GM23338 (cell line): Measurements from ENCODE around the gene GYS2.
"Not testable (repeated sequence)": the region's sequence is repeated elsewhere in the genome, so short reads cannot be mapped to it uniquely, and the experiment has no call there.

Experiments
- EZH2 ChIP-seq: fragments of 200-600 bp; sonication (generic); IDR thresholded peaks from one replicate; pipeline ENCODE4 v1.8.0; 2017; ENCODE audit warnings: antibody characterized with exemption, mild to moderate bottlenecking, low read depth; ENCODE audit not compliant: unreplicated experiment
- EZH2phosphoT487 ChIP-seq: fragments of 200-600 bp; sonication (generic); IDR thresholded peaks from one replicate; pipeline ENCODE4 v1.8.1; 2018; ENCODE audit warnings: antibody characterized with exemption; ENCODE audit not compliant: unreplicated experiment
- POLR2AphosphoS5 ChIP-seq: IDR thresholded peaks from 2 replicates; pipeline ENCODE4 v1.6.1; 2016; ENCODE audit warnings: antibody characterized with exemption, low read depth
- TF ChIP-seq, protein P1 (sequence below), 2 experiments: fragments of 200-600 bp in 1 of 2; sonication (generic) in 1 of 2; conservative IDR thresholded peaks; 2 replicates each; pipeline versions ENCODE4 v1.5.1 to v1.6.1; 2016 to 2017; ENCODE audit warnings: antibody characterized with exemption in 2 of 2, low read depth in 2 of 2, mild to moderate bottlenecking in 2 of 2, moderate library complexity in 1 of 2

DNA sequence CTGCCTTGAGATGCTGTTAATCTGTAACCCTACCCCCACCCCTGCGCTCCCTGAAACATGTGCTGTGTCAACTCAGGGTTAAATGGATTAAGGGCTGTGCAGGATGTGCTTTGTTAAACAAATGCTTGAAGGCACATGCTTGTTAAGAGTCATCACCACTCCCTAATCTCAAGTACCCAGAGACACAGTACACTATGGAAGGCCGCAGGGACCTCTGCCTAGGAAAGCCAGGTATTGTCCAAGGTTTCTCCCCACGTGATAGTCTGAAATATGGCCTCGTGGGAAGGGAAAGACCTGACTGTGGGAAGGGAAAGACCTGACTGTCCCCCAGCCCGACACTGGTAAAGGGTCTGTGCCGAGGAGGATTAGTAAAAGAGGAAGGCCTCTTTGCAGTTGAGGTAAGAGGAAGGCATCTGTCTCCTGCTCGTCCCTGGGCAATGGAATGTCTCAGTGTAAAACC is 40.4 kb upstream of the GYS2 start:
- TF ChIP-seq EZH2, EZH2phosphoT487, POLR2AphosphoS5: not testable (repeated sequence)
- TF ChIP-seq, protein P1, sequence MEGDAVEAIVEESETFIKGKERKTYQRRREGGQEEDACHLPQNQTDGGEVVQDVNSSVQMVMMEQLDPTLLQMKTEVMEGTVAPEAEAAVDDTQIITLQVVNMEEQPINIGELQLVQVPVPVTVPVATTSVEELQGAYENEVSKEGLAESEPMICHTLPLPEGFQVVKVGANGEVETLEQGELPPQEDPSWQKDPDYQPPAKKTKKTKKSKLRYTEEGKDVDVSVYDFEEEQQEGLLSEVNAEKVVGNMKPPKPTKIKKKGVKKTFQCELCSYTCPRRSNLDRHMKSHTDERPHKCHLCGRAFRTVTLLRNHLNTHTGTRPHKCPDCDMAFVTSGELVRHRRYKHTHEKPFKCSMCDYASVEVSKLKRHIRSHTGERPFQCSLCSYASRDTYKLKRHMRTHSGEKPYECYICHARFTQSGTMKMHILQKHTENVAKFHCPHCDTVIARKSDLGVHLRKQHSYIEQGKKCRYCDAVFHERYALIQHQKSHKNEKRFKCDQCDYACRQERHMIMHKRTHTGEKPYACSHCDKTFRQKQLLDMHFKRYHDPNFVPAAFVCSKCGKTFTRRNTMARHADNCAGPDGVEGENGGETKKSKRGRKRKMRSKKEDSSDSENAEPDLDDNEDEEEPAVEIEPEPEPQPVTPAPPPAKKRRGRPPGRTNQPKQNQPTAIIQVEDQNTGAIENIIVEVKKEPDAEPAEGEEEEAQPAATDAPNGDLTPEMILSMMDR (conservative IDR thresholded peaks at IDR 0.05; ENCODE audit: low read depth in 2 of 2), result not testable (repeated sequence)
